ENCODE results near the gene DAZAP2. TPM values are rescaled to one million over a fixed set of nuclear protein-coding genes. Genes with fewer than 3 reads are reported as not detected.
"Not testable (repeated sequence)": the region's sequence is repeated elsewhere in the genome, so short reads cannot be mapped to it uniquely, and the experiment has no call there.

Gene DAZAP2
- polyA plus RNA-seq, 4 donors, result 253 to 341 (median 269) TPM

DNA sequence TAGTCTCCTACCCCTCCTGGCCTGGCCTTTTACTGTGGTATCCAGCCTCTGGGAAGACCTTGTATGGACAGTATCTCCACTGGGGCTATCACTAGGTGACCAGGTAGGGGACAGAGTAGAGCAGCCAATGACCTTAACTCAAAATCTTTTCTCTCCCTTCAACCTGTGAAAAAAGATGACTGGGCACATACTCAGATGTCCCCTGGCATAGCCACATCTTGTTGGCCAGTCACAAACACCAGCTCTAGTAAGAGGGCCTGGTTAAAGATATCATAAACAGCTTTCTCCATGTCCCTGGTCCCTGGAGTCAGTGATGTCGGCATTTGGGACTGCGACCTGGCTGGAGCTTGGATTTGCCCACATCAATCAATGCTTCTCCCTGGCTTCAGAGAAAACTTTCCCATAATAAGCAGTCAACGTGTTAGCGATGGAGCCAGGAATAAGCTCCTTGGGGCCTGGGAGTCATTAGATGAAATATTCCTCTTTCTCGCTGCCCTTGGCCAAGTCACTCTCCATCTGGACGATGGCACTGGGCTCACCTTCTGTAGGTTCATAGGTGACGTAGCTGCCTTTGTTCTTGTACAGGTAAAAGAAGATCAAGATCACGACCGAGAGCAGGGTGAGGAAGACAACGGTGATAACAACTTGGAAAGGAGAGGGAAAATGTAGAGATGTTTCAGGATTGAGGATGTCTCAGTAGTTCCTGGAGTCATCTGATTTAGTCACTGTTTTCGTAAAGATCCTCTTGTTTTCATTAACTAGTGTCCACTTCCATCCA is 7.0 kb downstream of the DAZAP2 start:
- DNase-seq (ENCODE audit: low read depth in 4 of 4, low spot score in 2 of 4), result no peak

- no peak for DNase-seq (ENCODE audit: low read depth in 4 of 4, low spot score in 2 of 4)
These were observed 7.7 kb downstream of the DAZAP2 start for GRCh38 chr12:51246254-51246853.

- no peak for DNase-seq (ENCODE audit: low read depth in 4 of 4, low spot score in 2 of 4)
These were observed 9.0 kb downstream of the DAZAP2 start for GRCh38 chr12:51247523-51248206.

- DNase-seq (ENCODE audit: low read depth in 4 of 4, low spot score in 2 of 4), result no peak
These were observed 14.7 kb downstream of the DAZAP2 start for GRCh38 chr12:51253276-51253675.

GRCh38 chr12:51254536-51254935 is 15.9 kb downstream of the DAZAP2 start:
- no peak for DNase-seq (ENCODE audit: low read depth in 4 of 4, low spot score in 2 of 4)

GRCh38 chr12:51259600-51259999 is 21.0 kb downstream of the DAZAP2 start:
- not testable (repeated sequence) for DNase-seq (ENCODE audit: low read depth in 4 of 4, low spot score in 2 of 4)

GRCh38 chr12:51262758-51263177 is 24.1 kb downstream of the DAZAP2 start:
- peak in 1 of 4 donors; percentile 51 for DNase-seq (ENCODE audit: low read depth in 4 of 4, low spot score in 2 of 4)

DNA sequence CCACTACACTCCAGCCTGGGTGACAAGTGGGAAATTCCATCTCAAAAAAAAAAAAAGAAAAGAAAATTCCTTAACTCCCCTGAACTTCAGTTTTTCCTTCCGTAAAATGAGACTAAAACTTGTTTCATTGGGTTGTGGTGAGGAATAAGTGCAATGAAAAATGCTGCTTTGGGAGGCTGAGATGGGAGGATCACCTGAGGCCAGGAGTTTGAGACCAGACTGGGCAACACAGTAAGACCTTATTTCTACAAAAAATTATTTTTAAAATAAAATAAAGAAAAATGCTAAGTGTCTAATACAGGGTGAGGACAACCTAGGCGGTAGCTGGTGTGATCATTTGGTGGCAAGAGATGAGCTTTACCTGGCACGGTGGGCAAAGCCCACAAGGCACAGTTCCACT is 24.7 kb downstream of the DAZAP2 start:
- no peak for DNase-seq (ENCODE audit: low read depth in 4 of 4, low spot score in 2 of 4)

- no peak for DNase-seq (ENCODE audit: low read depth in 4 of 4, low spot score in 2 of 4)
These were observed 25.7 kb downstream of the DAZAP2 start for GRCh38 chr12:51264297-51264696.

DNA sequence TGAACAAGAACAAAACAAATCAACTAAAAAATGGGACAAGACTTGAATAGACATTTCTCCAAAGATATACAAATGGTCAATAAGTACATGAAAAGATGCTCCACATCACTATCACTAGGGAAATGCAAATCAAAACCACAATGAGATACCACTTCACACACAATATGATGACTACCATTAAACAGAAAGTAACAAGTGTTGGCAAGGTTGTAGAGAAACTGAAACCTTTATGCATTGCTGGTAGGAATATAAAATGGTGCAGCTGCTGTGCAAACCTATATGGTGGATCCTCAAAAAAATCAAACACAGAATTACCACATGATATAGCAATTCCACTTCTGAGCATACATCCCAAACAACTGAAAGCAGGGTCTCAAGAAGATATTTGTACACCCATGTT is 26.4 kb downstream of the DAZAP2 start:
- no peak for DNase-seq (ENCODE audit: low read depth in 4 of 4, low spot score in 2 of 4)

DNA sequence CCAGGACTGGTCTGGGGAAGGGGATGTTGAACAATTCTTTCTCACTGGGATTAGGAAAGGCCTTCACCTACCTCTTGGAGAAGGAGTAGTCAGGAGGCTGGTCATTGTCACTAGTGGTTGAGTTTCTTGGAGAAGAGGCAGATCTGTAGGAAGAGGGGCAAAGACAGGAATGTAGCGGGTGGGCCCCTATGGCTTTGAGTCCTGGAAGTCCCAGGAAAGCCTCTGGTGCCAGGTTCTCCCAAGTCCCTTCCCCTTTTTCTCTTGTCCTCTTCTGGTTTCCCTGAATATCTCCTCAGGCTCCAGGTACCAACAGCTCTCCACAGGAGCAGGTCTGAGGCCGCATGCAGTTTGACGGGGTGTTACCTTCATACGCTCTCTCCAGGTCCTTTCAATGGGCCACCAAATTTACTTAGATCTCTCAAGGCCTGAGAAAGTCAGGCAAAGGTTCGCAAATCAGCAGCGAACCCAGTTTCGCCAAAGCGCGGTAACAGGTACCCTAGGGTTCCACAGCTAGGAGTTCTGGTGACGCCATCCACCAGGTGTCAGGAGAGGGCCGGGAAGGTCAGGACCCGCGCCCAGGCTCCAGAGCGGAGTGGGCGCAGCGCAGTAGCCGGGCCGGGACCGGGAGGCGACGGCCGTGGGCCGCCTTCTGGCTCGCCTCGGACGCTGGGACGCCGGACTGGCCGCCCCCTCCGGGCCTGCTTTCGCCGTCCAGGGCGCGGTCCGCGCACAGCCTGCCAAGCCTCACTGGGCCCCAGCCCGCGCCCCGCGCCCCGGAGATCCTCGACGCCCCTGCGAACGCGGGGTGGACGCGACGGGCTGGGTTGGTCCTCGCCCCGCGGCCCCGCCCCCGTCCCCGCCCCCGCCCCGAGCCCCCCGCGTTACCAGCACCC is 30.8 kb downstream of the DAZAP2 start:
- no peak for DNase-seq (ENCODE audit: low read depth in 4 of 4, low spot score in 2 of 4)

DNA sequence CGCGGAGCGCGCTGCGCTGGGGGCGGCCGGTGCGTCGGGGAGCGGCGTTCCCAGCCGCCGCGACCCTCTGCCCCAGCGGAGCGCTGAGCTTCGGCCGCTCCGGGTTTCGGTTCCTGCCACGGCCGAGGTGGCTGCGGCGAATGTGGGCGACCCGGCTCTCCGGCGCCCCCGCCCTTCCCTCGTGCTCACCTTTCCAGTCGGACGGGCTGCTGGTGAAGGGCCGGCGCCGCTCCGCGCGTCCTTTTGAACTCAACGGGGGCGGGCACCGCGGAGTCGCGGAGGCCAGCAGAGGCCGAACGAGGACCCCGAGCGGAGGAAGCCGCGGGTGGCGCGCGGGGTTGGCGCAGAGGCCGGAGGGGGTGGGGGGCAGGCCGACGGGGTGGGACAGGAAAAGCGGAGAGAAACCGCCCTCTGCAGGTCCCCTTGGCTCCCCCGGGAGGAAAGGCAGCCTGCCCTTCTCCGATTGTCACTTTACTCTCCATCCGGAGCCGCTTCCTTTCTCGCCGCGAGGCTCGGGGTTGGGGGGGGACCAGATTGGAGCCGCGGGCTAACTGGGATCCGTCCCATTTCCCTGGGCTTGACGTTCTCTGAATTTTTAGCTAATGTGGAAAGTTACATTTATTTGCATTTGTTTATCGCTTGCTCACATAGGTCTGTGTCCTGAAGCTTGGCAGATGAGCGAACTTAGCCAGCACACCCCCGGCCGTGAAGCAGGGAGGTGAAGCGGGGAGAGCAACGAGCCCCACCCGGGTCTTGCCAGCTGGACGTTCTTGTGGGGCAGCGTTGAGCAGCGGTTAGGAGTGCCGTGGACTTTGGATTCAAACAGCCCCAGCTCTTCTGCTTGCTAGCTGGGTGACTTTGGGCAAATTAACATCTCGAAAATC is 31.7 kb downstream of the DAZAP2 start, which contains the start of gene SMAGP:
TSS of gene SMAGP (minus strand) at position 349 of the 884 bp plus-strand sequence. CDS start 1,137 bp downstream, outside the sequence.
- DNase-seq (ENCODE audit: low read depth in 4 of 4, low spot score in 2 of 4), result peak in 1 of 4 donors; percentile 46

DNA sequence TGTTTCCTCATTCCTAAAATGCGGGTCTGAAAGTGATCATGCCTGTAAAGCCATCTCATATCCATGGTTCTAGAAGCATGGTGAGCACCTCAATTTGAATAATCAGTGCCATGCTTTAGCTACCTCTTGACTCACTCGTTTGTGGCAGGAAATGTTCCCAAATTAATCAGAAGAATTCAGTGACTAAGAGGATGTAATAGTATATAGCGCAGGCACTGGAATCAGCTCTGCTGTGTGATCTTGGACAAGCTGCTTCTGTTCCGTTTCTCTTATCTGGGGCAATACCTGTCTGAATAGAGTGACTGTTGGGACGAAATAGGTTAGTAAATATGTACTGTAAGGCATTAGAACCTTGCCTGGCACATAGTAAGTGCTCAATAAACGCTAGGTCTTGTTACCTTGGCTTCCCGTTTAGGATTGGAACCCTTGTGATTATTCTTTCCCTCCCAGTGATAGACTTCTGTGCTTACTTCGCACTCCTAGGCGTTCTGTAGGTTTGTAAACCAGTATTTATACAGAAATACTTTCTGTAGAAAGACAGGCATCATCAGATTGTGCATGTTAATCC is 32.4 kb downstream of the DAZAP2 start:
- no peak for DNase-seq (ENCODE audit: low read depth in 4 of 4, low spot score in 2 of 4)

DNA sequence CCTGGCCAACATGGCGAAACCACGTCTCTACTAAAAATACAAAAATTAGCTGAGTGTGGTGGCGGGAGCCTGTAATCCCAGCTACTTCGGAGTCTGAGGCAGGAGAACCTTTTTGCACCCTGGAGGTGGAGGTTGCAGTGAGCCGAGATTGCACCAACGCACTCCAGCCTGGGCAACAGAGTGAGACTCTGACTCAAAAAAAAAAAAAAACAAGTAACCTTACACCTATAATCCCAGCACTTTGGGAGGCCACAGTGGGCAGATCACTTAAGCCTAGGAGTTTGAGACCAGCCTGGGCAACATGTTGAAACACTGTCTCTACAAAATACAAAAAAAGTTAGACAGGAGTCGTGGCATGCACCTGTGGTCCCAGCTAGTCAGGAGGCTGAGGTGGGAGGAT is 34.2 kb downstream of the DAZAP2 start:
- DNase-seq (ENCODE audit: low read depth in 4 of 4, low spot score in 2 of 4), result not testable (repeated sequence)

GRCh38 chr12:51275088-51275487 is 36.5 kb downstream of the DAZAP2 start:
- DNase-seq (ENCODE audit: low read depth in 4 of 4, low spot score in 2 of 4), result no peak

- no peak for DNase-seq (ENCODE audit: low read depth in 4 of 4, low spot score in 2 of 4)
These were observed 42.7 kb downstream of the DAZAP2 start for GRCh38 chr12:51281202-51281924.

- no peak for DNase-seq (ENCODE audit: low read depth in 4 of 4, low spot score in 2 of 4)
These were observed 47.2 kb downstream of the DAZAP2 start for GRCh38 chr12:51285843-51286242.
